HG03439 (cell line): ENCODE results near the gene HEBP2.
"Not testable (repeated sequence)": the region's sequence is repeated elsewhere in the genome, so short reads cannot be mapped to it uniquely, and the experiment has no call there.

Experiments used
- ATAC-seq: cut with Tn5 transposase; IDR thresholded peaks from one replicate; pipeline ENCODE4 v1.9.1; 2021; ENCODE audit warnings: mild to moderate bottlenecking, moderate library complexity; ENCODE audit not compliant: unreplicated experiment

Gene HEBP2

GRCh38 chr6:138403801-138404665, at the start of gene HEBP2:
Gene HEBP2, plus strand, starts transcription at chr6:138404223. Its CDS starts 273 bp downstream, at chr6:138404496.
- ATAC-seq, result peak; percentile 92

- no peak for ATAC-seq
These were observed 46.1 kb upstream of the HEBP2 start for GRCh38 chr6:138357928-138358327.

GRCh38 chr6:138368684-138369083, 35.3 kb upstream of the HEBP2 start:
- ATAC-seq, result not testable (repeated sequence)

- no peak for ATAC-seq
These were observed 33.2 kb upstream of the HEBP2 start for GRCh38 chr6:138370631-138371451.

- no peak for ATAC-seq
These were observed 32.6 kb upstream of the HEBP2 start for GRCh38 chr6:138371452-138371711.

GRCh38 chr6:138371720-138372119, 32.3 kb upstream of the HEBP2 start:
- no peak for ATAC-seq

- ATAC-seq, result no peak
These were observed 31.1 kb upstream of the HEBP2 start for GRCh38 chr6:138372711-138373463.

GRCh38 chr6:138374230-138374629, 29.8 kb upstream of the HEBP2 start:
- no peak for ATAC-seq

GRCh38 chr6:138374815-138375214, 29.2 kb upstream of the HEBP2 start:
- no peak for ATAC-seq

- no peak for ATAC-seq
These were observed 27.0 kb upstream of the HEBP2 start for GRCh38 chr6:138377042-138377441.

GRCh38 chr6:138377844-138378243, 26.2 kb upstream of the HEBP2 start, which contains the start of gene SMIM28:
Gene SMIM28, plus strand, starts transcription at chr6:138377905. Its CDS starts 168 bp downstream, at chr6:138378073.
- no peak for ATAC-seq

- no peak for ATAC-seq
These were observed 25.6 kb upstream of the HEBP2 start for GRCh38 chr6:138378463-138378862.

- ATAC-seq, result no peak
These were observed 21.3 kb upstream of the HEBP2 start for GRCh38 chr6:138382498-138383265.

- no peak for ATAC-seq
These were observed 20.2 kb upstream of the HEBP2 start for GRCh38 chr6:138383776-138384175.

GRCh38 chr6:138386897-138387296, 17.1 kb upstream of the HEBP2 start:
- no peak for ATAC-seq

- ATAC-seq, result no peak
These were observed 16.2 kb upstream of the HEBP2 start for GRCh38 chr6:138387577-138388368.

GRCh38 chr6:138389551-138389950, 14.5 kb upstream of the HEBP2 start:
- no peak for ATAC-seq

- no peak for ATAC-seq
These were observed 9.9 kb upstream of the HEBP2 start for GRCh38 chr6:138393871-138394783.

- no peak for ATAC-seq
These were observed 7.3 kb upstream of the HEBP2 start for GRCh38 chr6:138396709-138397108.
